ENCODE results near the gene EDIL3.

The EDIL3 gene

GRCh38 chr5:84058561-84058960 lies 326.1 kb downstream of the EDIL3 start:
- Histone ChIP-seq H3K9ac (ENCODE audit: low read depth, low read length, poor library complexity) (no peak overlapping the region), H3K9me3 (replicated peaks in 1 of 2; ENCODE audit: control insufficient read depth in 2 of 2, insufficient read depth in 1 of 2, low read depth in 1 of 2, low read length in 2 of 2) (no peaks in the 10 kb centered on the region), H3K79me1 (ENCODE audit: low read depth, low read length) (no peaks in the 10 kb centered on the region), H3K4me1 (ENCODE audit: control insufficient read depth in 2 of 2, insufficient read depth in 1 of 2, low read depth in 1 of 2, low read length in 2 of 2) (no peaks in the 10 kb centered on the region), H3K27ac (replicated peaks; ENCODE audit: low read length) (no peak overlapping the region), H2BK12ac (ENCODE audit: low read length) (no peak overlapping the region), H4K91ac (ENCODE audit: low read depth, low read length, poor library complexity) (no peak overlapping the region), H3K4me2 (ENCODE audit: insufficient read depth, low read length, poor library complexity, severe bottlenecking) (no peak overlapping the region), H2BK120ac (ENCODE audit: low read depth, low read length) (no peak overlapping the region), H2BK5ac (ENCODE audit: low read length) (no peak overlapping the region), H3K4ac (ENCODE audit: low read length) (no peak overlapping the region), H4K8ac (ENCODE audit: low read depth, low read length) (no peak overlapping the region), H2AFZ (ENCODE audit: low read length) (no peak overlapping the region), H3K27me3 (ENCODE audit: control insufficient read depth in 3 of 3, insufficient read depth in 3 of 3, low read depth in 1 of 3, low read length in 3 of 3) (no peaks in the 10 kb centered on the region), H2BK15ac (ENCODE audit: low read length) (no peak overlapping the region), H3K4me3 (ENCODE audit: low read length in 2 of 2) (no peak overlapping the region), H3K18ac (ENCODE audit: low read length) (no peak overlapping the region), H3K23ac (ENCODE audit: low read depth, low read length, poor library complexity) (no peak overlapping the region), H3K36me3 (replicated peaks in 1 of 2; ENCODE audit: control insufficient read depth in 2 of 2, insufficient read depth in 2 of 2, low read length in 2 of 2) (no peaks in the 10 kb centered on the region), H2AK5ac (ENCODE audit: low read depth, low read length) (no peak overlapping the region), H3K14ac (ENCODE audit: low read length) (no peak overlapping the region)
- DNase-seq (ENCODE audit: low spot score) = no peak
- no CpG with 5 or more reads among the region's 2 CpGs for WGBS, 2 donors (ENCODE audit: extremely low coverage in 2 of 2, insufficient read length in 2 of 2, insufficient replicate concordance in 1 of 2)

DNA sequence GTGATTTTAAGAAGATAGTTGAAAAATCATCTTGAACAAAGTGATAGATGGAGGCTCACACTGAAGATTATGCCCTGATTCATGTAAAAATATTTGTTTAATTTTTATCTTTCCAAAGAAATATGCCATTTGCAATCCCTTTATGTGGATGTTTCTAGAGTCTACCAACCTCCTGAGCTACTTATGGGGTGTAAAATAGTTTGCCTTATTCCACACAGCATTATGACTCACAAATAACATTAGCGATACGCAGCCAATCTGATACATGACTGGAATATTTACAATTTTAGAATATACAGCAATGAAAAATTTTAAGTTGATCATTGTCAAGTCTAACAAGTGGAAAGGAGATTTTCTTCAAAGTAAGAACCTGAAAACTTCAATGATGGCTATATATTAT lies 327.5 kb downstream of the EDIL3 start:
- H4K8ac ChIP-seq (ENCODE audit: low read depth, low read length) = no peak overlapping the region

DNA sequence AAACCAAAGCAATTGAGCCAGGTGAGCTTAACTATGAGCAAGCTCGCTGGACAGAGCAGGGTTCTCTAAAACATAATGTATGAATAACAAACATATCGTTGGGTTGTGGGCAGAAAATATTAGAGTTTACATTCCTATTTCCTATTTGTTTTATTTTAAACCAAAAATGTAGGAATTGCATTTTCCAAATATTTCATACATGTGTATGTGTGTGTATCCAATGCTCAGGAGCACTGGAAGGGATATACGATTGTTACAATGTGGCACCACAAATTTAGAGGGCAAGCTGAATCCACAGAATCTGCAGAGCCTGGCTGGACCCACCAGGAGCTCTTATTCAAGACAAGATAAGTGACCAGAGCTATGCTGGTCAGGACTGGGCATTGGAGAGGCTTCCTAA lies 338.7 kb downstream of the EDIL3 start:
- Histone ChIP-seq H4K91ac (ENCODE audit: low read depth, low read length, poor library complexity) (no peak overlapping the region), H2AK5ac (ENCODE audit: low read depth, low read length) (no peak overlapping the region), H3K9ac (ENCODE audit: low read depth, low read length, poor library complexity) (no peak overlapping the region), H3K27me3 (ENCODE audit: control insufficient read depth in 3 of 3, insufficient read depth in 3 of 3, low read depth in 1 of 3, low read length in 3 of 3) (no peaks in the 10 kb centered on the region), H3K23ac (ENCODE audit: low read depth, low read length, poor library complexity) (no peak overlapping the region), H3K4ac (ENCODE audit: low read length) (no peak overlapping the region), H2BK120ac (ENCODE audit: low read depth, low read length) (no peak overlapping the region), H3K36me3 (replicated peaks in 1 of 2; ENCODE audit: control insufficient read depth in 2 of 2, insufficient read depth in 2 of 2, low read length in 2 of 2) (no peaks in the 10 kb centered on the region), H3K79me1 (ENCODE audit: low read depth, low read length) (no peaks in the 10 kb centered on the region), H3K4me2 (ENCODE audit: insufficient read depth, low read length, poor library complexity, severe bottlenecking) (no peak overlapping the region), H3K14ac (ENCODE audit: low read length) (no peak overlapping the region), H2BK15ac (ENCODE audit: low read length) (no peak overlapping the region), H2AFZ (ENCODE audit: low read length) (no peak overlapping the region), H3K27ac (replicated peaks; ENCODE audit: low read length) (no peak overlapping the region), H3K18ac (ENCODE audit: low read length) (no peak overlapping the region), H3K4me1 (ENCODE audit: control insufficient read depth in 2 of 2, insufficient read depth in 1 of 2, low read depth in 1 of 2, low read length in 2 of 2) (no peaks in the 10 kb centered on the region), H3K9me3 (replicated peaks in 1 of 2; ENCODE audit: control insufficient read depth in 2 of 2, insufficient read depth in 1 of 2, low read depth in 1 of 2, low read length in 2 of 2) (no peaks in the 10 kb centered on the region), H4K8ac (ENCODE audit: low read depth, low read length) (no peak overlapping the region), H2BK5ac (ENCODE audit: low read length) (no peak overlapping the region), H3K4me3 (ENCODE audit: low read length in 2 of 2) (no peak overlapping the region), H2BK12ac (ENCODE audit: low read length) (no peak overlapping the region)
- no peak for DNase-seq (ENCODE audit: low spot score)
- WGBS, 2 donors (ENCODE audit: extremely low coverage in 2 of 2, insufficient read length in 2 of 2, insufficient replicate concordance in 1 of 2) = no CpG with 5 or more reads among the region's 3 CpGs

More for the DNA sequence above, 327.5 kb downstream of the EDIL3 start:
- no peak overlapping the region for H2AK5ac ChIP-seq (ENCODE audit: low read depth, low read length)
- no peak overlapping the region for H2BK12ac ChIP-seq (ENCODE audit: low read length)
- H4K91ac ChIP-seq (ENCODE audit: low read depth, low read length, poor library complexity) = no peak overlapping the region
- no peak overlapping the region for H2BK15ac ChIP-seq (ENCODE audit: low read length)
- WGBS, 2 donors (ENCODE audit: extremely low coverage in 2 of 2, insufficient read length in 2 of 2, insufficient replicate concordance in 1 of 2) = no CpG with 5 or more reads among the region's 2 CpGs
- H2AFZ ChIP-seq (ENCODE audit: low read length) = no peak overlapping the region
- no peak overlapping the region for H2BK120ac ChIP-seq (ENCODE audit: low read depth, low read length)
- H3K4me2 ChIP-seq (ENCODE audit: insufficient read depth, low read length, poor library complexity, severe bottlenecking) = no peak overlapping the region
- H2BK5ac ChIP-seq (ENCODE audit: low read length) = no peak overlapping the region
- no peak for DNase-seq (ENCODE audit: low spot score)
- no peak overlapping the region for H3K27ac ChIP-seq (replicated peaks; ENCODE audit: low read length)
- H3K9ac ChIP-seq (ENCODE audit: low read depth, low read length, poor library complexity) = no peak overlapping the region
- no peak overlapping the region for H3K23ac ChIP-seq (ENCODE audit: low read depth, low read length, poor library complexity)
- no peaks in the 10 kb centered on the region for H3K9me3 ChIP-seq (replicated peaks in 1 of 2; ENCODE audit: control insufficient read depth in 2 of 2, insufficient read depth in 1 of 2, low read depth in 1 of 2, low read length in 2 of 2)
- H3K27me3 ChIP-seq (ENCODE audit: control insufficient read depth in 3 of 3, insufficient read depth in 3 of 3, low read depth in 1 of 3, low read length in 3 of 3) = no peaks in the 10 kb centered on the region
- no peak overlapping the region for H3K18ac ChIP-seq (ENCODE audit: low read length)
- H3K4me3 ChIP-seq (ENCODE audit: low read length in 2 of 2) = no peak overlapping the region
- no peaks in the 10 kb centered on the region for H3K4me1 ChIP-seq (ENCODE audit: control insufficient read depth in 2 of 2, insufficient read depth in 1 of 2, low read depth in 1 of 2, low read length in 2 of 2)
- H3K14ac ChIP-seq (ENCODE audit: low read length) = no peak overlapping the region
- no peak overlapping the region for H3K4ac ChIP-seq (ENCODE audit: low read length)
- no peaks in the 10 kb centered on the region for H3K79me1 ChIP-seq (ENCODE audit: low read depth, low read length)
- no peaks in the 10 kb centered on the region for H3K36me3 ChIP-seq (replicated peaks in 1 of 2; ENCODE audit: control insufficient read depth in 2 of 2, insufficient read depth in 2 of 2, low read length in 2 of 2)

DNA sequence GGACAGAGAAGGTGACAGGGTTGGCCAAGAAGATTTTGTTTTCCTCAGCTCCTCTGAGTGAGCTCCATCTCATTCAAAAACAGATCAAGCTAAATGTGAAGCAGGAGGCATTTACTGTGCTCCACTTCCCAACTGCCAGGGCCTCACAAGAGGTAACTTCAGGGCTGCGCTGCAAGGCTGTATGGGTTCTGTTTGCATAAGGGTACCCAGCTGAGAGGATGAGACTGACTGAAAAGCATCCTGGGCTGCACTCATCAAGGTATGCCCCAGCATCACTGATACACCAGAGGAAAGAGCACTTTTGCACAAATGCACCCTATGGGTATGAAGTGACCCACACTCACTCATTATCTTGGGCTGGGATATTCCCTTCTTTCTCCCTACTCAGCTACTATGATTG lies 347.8 kb downstream of the EDIL3 start:
- no peak overlapping the region for H2AFZ ChIP-seq (ENCODE audit: low read length)
- no peak overlapping the region for H2BK15ac ChIP-seq (ENCODE audit: low read length)
- H3K4me1 ChIP-seq (ENCODE audit: control insufficient read depth in 2 of 2, insufficient read depth in 1 of 2, low read depth in 1 of 2, low read length in 2 of 2) = no peaks in the 10 kb centered on the region
- H3K27ac ChIP-seq (replicated peaks; ENCODE audit: low read length) = no peak overlapping the region
- no peaks in the 10 kb centered on the region for H3K9me3 ChIP-seq (replicated peaks in 1 of 2; ENCODE audit: control insufficient read depth in 2 of 2, insufficient read depth in 1 of 2, low read depth in 1 of 2, low read length in 2 of 2)
- no peak overlapping the region for H2AK5ac ChIP-seq (ENCODE audit: low read depth, low read length)
- H2BK120ac ChIP-seq (ENCODE audit: low read depth, low read length) = no peak overlapping the region
- no peaks in the 10 kb centered on the region for H3K36me3 ChIP-seq (replicated peaks in 1 of 2; ENCODE audit: control insufficient read depth in 2 of 2, insufficient read depth in 2 of 2, low read length in 2 of 2)
- no peak overlapping the region for H3K9ac ChIP-seq (ENCODE audit: low read depth, low read length, poor library complexity)
- no peak overlapping the region for H4K8ac ChIP-seq (ENCODE audit: low read depth, low read length)
- no peaks in the 10 kb centered on the region for H3K27me3 ChIP-seq (ENCODE audit: control insufficient read depth in 3 of 3, insufficient read depth in 3 of 3, low read depth in 1 of 3, low read length in 3 of 3)
- H2BK12ac ChIP-seq (ENCODE audit: low read length) = no peak overlapping the region
- no peaks in the 10 kb centered on the region for H3K79me1 ChIP-seq (ENCODE audit: low read depth, low read length)
- no peak overlapping the region for H3K4ac ChIP-seq (ENCODE audit: low read length)
- no peak overlapping the region for H2BK5ac ChIP-seq (ENCODE audit: low read length)
- no peak overlapping the region for H4K91ac ChIP-seq (ENCODE audit: low read depth, low read length, poor library complexity)
- H3K18ac ChIP-seq (ENCODE audit: low read length) = no peak overlapping the region
- no peak overlapping the region for H3K4me2 ChIP-seq (ENCODE audit: insufficient read depth, low read length, poor library complexity, severe bottlenecking)
- no CpG with 5 or more reads among the region's 1 CpG for WGBS, 2 donors (ENCODE audit: extremely low coverage in 2 of 2, insufficient read length in 2 of 2, insufficient replicate concordance in 1 of 2)
- peak; percentile 3 for DNase-seq (ENCODE audit: low spot score)
- H3K14ac ChIP-seq (ENCODE audit: low read length) = no peak overlapping the region
- no peak overlapping the region for H3K23ac ChIP-seq (ENCODE audit: low read depth, low read length, poor library complexity)
- H3K4me3 ChIP-seq (ENCODE audit: low read length in 2 of 2) = no peak overlapping the region

Measured in neuronal stem cell (in vitro differentiated cells).